ENCODE data around the gene NUAK2.

GRCh38 chr1:205267306-205267902 is 54.1 kb downstream of the NUAK2 start:
- TF ChIP-seq, protein P1, sequence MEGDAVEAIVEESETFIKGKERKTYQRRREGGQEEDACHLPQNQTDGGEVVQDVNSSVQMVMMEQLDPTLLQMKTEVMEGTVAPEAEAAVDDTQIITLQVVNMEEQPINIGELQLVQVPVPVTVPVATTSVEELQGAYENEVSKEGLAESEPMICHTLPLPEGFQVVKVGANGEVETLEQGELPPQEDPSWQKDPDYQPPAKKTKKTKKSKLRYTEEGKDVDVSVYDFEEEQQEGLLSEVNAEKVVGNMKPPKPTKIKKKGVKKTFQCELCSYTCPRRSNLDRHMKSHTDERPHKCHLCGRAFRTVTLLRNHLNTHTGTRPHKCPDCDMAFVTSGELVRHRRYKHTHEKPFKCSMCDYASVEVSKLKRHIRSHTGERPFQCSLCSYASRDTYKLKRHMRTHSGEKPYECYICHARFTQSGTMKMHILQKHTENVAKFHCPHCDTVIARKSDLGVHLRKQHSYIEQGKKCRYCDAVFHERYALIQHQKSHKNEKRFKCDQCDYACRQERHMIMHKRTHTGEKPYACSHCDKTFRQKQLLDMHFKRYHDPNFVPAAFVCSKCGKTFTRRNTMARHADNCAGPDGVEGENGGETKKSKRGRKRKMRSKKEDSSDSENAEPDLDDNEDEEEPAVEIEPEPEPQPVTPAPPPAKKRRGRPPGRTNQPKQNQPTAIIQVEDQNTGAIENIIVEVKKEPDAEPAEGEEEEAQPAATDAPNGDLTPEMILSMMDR (IDR thresholded peaks at IDR 0.05) = no peak
- TF ChIP-seq POLR2AphosphoS5 (IDR thresholded peaks at IDR 0.05) (no peak), EP300 (IDR thresholded peaks at IDR 0.05) (no peak), POLR2A (IDR thresholded peaks at IDR 0.05) (no peak)

Measured in stomach (tissue), 4 donors.